Measurements from ENCODE around the gene ARHGAP6. TPM values are rescaled to one million over a fixed set of nuclear protein-coding genes. Genes with fewer than 3 reads are reported as not detected.

Gene ARHGAP6
- polyA plus RNA-seq, 3 donors: 0.31 to 1.1 (median 0.40) TPM

GRCh38 chrX:11113731-11114130, 552.0 kb downstream of the ARHGAP6 start:
- Histone ChIP-seq H3K27me3 (ENCODE audit: control insufficient read depth in 2 of 2, insufficient read depth in 2 of 2, low read length in 2 of 2) (no peaks in the 10 kb centered on the region), H3K27ac (ENCODE audit: low read depth in 1 of 2, low read length in 2 of 2) (peak overlapping the region; percentile 58 to 98), H3K36me3 (replicated peaks in 1 of 2; ENCODE audit: control insufficient read depth in 1 of 2, insufficient read depth in 2 of 2, low read length in 2 of 2) (peaks cover 42 to 43% of the 10 kb centered on the region in 2 donors), H3K4me1 (ENCODE audit: control insufficient read depth in 1 of 2, insufficient read depth in 2 of 2, low read length in 2 of 2) (peaks cover 32 to 35% of the 10 kb centered on the region in 2 donors), H3K9me3 (replicated peaks in 1 of 2; ENCODE audit: control insufficient read depth in 1 of 2, insufficient read depth in 1 of 2, low read length in 2 of 2) (no peaks in the 10 kb centered on the region), H3K9ac (ENCODE audit: insufficient read depth, low read length, poor library complexity, severe bottlenecking) (peak overlapping the region; percentile 19), H3K4me2 (replicated peaks; ENCODE audit: extremely low read depth, low read length, poor library complexity, severe bottlenecking) (peak overlapping the region; percentile 24), H3K4me3 (replicated peaks in 1 of 3; ENCODE audit: low read depth in 2 of 3, low read length in 3 of 3) (peak overlapping the region in 2 of 3 experiments; percentile 16 to 21), H3K79me2 (ENCODE audit: insufficient read depth, low read length) (peaks cover 30% of the 10 kb centered on the region), H2AFZ (ENCODE audit: insufficient read depth, low read depth, low read length, poor library complexity, severe bottlenecking) (no peak overlapping the region), H4K20me1 (ENCODE audit: insufficient read depth, low read length) (no peaks in the 10 kb centered on the region)
- Mint-ChIP-seq H3K9me3 (peaks cover 0 to 7% (median 0%) of the 10 kb centered on the region in 7 donors), H3K27me3 (ENCODE audit: low read depth in 3 of 3) (peaks cover 0 to 2% (median 0%) of the 10 kb centered on the region in 3 donors), H3K27ac (peak overlapping the region; percentile 88 to 97 (median 93)), H3K4me3 (peak overlapping the region; percentile 53 to 60), H3K4me1 (peaks cover 33% of the 10 kb centered on the region), H3K36me3 (peaks cover 41 to 47% of the 10 kb centered on the region in 2 donors)
- intact Hi-C loops (cut with micrococcal nuclease): loop anchor here in 1 of 2 donors (10.0 kb wide), 1 partner anchor 919 kb away; no protein-coding TSS in a partner anchor
- TF ChIP-seq, protein P1, sequence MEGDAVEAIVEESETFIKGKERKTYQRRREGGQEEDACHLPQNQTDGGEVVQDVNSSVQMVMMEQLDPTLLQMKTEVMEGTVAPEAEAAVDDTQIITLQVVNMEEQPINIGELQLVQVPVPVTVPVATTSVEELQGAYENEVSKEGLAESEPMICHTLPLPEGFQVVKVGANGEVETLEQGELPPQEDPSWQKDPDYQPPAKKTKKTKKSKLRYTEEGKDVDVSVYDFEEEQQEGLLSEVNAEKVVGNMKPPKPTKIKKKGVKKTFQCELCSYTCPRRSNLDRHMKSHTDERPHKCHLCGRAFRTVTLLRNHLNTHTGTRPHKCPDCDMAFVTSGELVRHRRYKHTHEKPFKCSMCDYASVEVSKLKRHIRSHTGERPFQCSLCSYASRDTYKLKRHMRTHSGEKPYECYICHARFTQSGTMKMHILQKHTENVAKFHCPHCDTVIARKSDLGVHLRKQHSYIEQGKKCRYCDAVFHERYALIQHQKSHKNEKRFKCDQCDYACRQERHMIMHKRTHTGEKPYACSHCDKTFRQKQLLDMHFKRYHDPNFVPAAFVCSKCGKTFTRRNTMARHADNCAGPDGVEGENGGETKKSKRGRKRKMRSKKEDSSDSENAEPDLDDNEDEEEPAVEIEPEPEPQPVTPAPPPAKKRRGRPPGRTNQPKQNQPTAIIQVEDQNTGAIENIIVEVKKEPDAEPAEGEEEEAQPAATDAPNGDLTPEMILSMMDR (IDR thresholded peaks at IDR 0.05): no peak
- peak; percentile 45 to 66 (median 65) for DNase-seq

DNA sequence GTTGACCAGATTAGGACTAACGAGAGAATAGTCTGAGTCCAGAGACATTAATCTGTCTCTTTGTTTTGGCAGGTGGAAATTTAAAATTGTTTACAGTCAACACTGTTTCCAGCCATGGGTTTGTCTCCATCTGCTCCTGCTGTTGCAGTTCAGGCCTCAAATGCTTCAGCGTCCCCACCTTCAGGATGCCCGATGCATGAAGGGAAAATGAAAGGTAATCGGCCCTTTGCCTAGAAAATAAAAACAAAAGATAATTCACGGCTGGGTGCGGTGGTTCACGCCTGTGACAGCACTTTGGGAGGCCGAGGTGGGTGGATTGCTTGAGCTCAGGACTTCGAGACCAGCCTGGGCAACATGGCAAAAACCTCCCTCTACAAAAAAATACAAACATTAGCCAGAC, 553.8 kb downstream of the ARHGAP6 start:
- intact Hi-C loops (cut with micrococcal nuclease): loop anchor here in 1 of 2 donors (10.0 kb wide), 1 partner anchor 917 kb away; no protein-coding TSS in a partner anchor
- peaks cover 30% of the 10 kb centered on the region for H3K79me2 ChIP-seq (ENCODE audit: insufficient read depth, low read length)
- peaks cover 32 to 35% of the 10 kb centered on the region in 2 donors for H3K4me1 ChIP-seq (ENCODE audit: control insufficient read depth in 1 of 2, insufficient read depth in 2 of 2, low read length in 2 of 2)
- WGBS (ENCODE audit: insufficient coverage): no CpG with 5 or more reads among the region's 9 CpGs
- no peak overlapping the region for H2AFZ ChIP-seq (ENCODE audit: insufficient read depth, low read depth, low read length, poor library complexity, severe bottlenecking)
- peak overlapping the region; percentile 91 for H3K9ac ChIP-seq (ENCODE audit: insufficient read depth, low read length, poor library complexity, severe bottlenecking)
- no peaks in the 10 kb centered on the region for H3K9me3 ChIP-seq (replicated peaks in 1 of 2; ENCODE audit: control insufficient read depth in 1 of 2, insufficient read depth in 1 of 2, low read length in 2 of 2)
- Mint-ChIP-seq H3K4me1 (peaks cover 33% of the 10 kb centered on the region), H3K9me3 (peaks cover 0 to 7% (median 0%) of the 10 kb centered on the region in 7 donors), H3K36me3 (peaks cover 27 to 29% of the 10 kb centered on the region in 2 donors), H3K27me3 (ENCODE audit: low read depth in 3 of 3) (peaks cover 0 to 2% (median 0%) of the 10 kb centered on the region in 3 donors), H3K4me3 (peak overlapping the region; percentile 84 to 91), H3K27ac (peak overlapping the region; percentile 91 to 98 (median 96))
- peaks cover 24 to 26% of the 10 kb centered on the region in 2 donors for H3K36me3 ChIP-seq (replicated peaks in 1 of 2; ENCODE audit: control insufficient read depth in 1 of 2, insufficient read depth in 2 of 2, low read length in 2 of 2)
- TF ChIP-seq, protein P1 (IDR thresholded peaks at IDR 0.05): no peak
- no peak for DNase-seq
- peak overlapping the region; percentile 64 for H3K4me2 ChIP-seq (replicated peaks; ENCODE audit: extremely low read depth, low read length, poor library complexity, severe bottlenecking)
- H4K20me1 ChIP-seq (ENCODE audit: insufficient read depth, low read length): no peaks in the 10 kb centered on the region
- H3K27ac ChIP-seq (ENCODE audit: low read depth in 1 of 2, low read length in 2 of 2): peak overlapping the region; percentile 97 to 98
- peak overlapping the region; percentile 60 to 88 (median 71) for H3K4me3 ChIP-seq (replicated peaks in 1 of 3; ENCODE audit: low read depth in 2 of 3, low read length in 3 of 3)
- no peaks in the 10 kb centered on the region for H3K27me3 ChIP-seq (ENCODE audit: control insufficient read depth in 2 of 2, insufficient read depth in 2 of 2, low read length in 2 of 2)
